WTC11 (cell line): Measurements from ENCODE around the gene RGS6.
"Not testable (repeated sequence)": the region's sequence is repeated elsewhere in the genome, so short reads cannot be mapped to it uniquely, and the experiment has no call there.

Experiments used
- ELF4 ChIP-seq: sonication (generic); formaldehyde crosslinking; IDR thresholded peaks from 2 replicates; pipeline ENCODE4 v1.8.1; 2022; ENCODE audit warnings: low read depth, mild to moderate bottlenecking, moderate library complexity, missing genetic modification reagents
- IRF2 ChIP-seq: sonication (generic); formaldehyde crosslinking; IDR thresholded peaks from 2 replicates; pipeline ENCODE4 v1.8.0; 2022; ENCODE audit warnings: low read depth, missing genetic modification reagents, borderline replicate concordance
- NR2C2 ChIP-seq: sonication (generic); formaldehyde crosslinking; IDR thresholded peaks from 2 replicates; pipeline ENCODE4 v1.8.0; 2022; ENCODE audit warnings: mild to moderate bottlenecking, missing genetic modification reagents
- ZBTB21 ChIP-seq: sonication (generic); formaldehyde crosslinking; IDR thresholded peaks from 2 replicates; pipeline ENCODE4 v1.8.1; 2023; ENCODE audit warnings: mild to moderate bottlenecking, missing genetic modification reagents, borderline replicate concordance
- ZNF317 ChIP-seq: sonication (generic); formaldehyde crosslinking; IDR thresholded peaks from 2 replicates; pipeline ENCODE4 v1.8.1; 2023; ENCODE audit warnings: low read depth, mild to moderate bottlenecking, moderate library complexity, missing genetic modification reagents, borderline replicate concordance
- TF ChIP-seq, protein P1 (sequence below): fragments of 200-600 bp; IDR thresholded peaks from 2 replicates; pipeline ENCODE4 v1.8.0; 2022; ENCODE audit warnings: antibody characterized with exemption
- TF ChIP-seq, protein P2 (sequence below): sonication (generic); formaldehyde crosslinking; conservative IDR thresholded peaks from 2 replicates; pipeline ENCODE4 v1.8.1; 2022; ENCODE audit warnings: mild to moderate bottlenecking, missing genetic modification reagents
- TF ChIP-seq, protein P3 (sequence below): sonication (generic); formaldehyde crosslinking; IDR thresholded peaks from 2 replicates; pipeline ENCODE4 v1.8.1; 2023; ENCODE audit warnings: mild to moderate bottlenecking, missing genetic modification reagents
- TF ChIP-seq, protein P4 (sequence below): sonication (generic); formaldehyde crosslinking; IDR thresholded peaks from 2 replicates; pipeline ENCODE4 v1.8.0; 2022; ENCODE audit warnings: mild to moderate bottlenecking, missing genetic modification reagents

DNA sequence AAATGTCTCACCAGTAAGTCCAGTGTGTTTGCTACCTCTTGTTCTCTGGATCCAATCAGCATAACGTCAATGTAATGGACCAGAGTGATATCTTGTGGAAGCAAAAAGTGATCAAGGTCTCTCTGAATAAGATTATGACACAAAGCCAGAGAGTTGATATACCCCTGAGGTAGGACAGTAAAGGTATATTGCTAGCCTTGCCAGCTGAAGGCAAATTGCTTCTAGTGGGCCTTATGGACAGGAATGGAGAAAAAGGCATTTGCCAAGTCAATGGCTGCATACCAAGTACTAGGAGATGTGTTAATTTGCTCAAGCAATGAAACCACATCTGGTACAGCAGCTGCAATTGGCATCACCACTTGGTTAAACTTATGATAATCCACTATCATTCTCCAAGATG, 7.1 kb downstream of the RGS6 start:
- not testable (repeated sequence) for TF ChIP-seq ZBTB21; ZNF317 (CRISPR knock-in tag); IRF2; ELF4 (CRISPR knock-in tag); NR2C2 (CRISPR knock-in tag)
- TF ChIP-seq, protein P1, sequence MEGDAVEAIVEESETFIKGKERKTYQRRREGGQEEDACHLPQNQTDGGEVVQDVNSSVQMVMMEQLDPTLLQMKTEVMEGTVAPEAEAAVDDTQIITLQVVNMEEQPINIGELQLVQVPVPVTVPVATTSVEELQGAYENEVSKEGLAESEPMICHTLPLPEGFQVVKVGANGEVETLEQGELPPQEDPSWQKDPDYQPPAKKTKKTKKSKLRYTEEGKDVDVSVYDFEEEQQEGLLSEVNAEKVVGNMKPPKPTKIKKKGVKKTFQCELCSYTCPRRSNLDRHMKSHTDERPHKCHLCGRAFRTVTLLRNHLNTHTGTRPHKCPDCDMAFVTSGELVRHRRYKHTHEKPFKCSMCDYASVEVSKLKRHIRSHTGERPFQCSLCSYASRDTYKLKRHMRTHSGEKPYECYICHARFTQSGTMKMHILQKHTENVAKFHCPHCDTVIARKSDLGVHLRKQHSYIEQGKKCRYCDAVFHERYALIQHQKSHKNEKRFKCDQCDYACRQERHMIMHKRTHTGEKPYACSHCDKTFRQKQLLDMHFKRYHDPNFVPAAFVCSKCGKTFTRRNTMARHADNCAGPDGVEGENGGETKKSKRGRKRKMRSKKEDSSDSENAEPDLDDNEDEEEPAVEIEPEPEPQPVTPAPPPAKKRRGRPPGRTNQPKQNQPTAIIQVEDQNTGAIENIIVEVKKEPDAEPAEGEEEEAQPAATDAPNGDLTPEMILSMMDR, result not testable (repeated sequence)
- TF ChIP-seq, protein P2, sequence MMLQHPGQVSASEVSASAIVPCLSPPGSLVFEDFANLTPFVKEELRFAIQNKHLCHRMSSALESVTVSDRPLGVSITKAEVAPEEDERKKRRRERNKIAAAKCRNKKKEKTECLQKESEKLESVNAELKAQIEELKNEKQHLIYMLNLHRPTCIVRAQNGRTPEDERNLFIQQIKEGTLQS, result not testable (repeated sequence)
- TF ChIP-seq, protein P3, sequence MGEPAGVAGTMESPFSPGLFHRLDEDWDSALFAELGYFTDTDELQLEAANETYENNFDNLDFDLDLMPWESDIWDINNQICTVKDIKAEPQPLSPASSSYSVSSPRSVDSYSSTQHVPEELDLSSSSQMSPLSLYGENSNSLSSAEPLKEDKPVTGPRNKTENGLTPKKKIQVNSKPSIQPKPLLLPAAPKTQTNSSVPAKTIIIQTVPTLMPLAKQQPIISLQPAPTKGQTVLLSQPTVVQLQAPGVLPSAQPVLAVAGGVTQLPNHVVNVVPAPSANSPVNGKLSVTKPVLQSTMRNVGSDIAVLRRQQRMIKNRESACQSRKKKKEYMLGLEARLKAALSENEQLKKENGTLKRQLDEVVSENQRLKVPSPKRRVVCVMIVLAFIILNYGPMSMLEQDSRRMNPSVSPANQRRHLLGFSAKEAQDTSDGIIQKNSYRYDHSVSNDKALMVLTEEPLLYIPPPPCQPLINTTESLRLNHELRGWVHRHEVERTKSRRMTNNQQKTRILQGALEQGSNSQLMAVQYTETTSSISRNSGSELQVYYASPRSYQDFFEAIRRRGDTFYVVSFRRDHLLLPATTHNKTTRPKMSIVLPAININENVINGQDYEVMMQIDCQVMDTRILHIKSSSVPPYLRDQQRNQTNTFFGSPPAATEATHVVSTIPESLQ (CRISPR knock-in tag), result not testable (repeated sequence)
- TF ChIP-seq, protein P4, sequence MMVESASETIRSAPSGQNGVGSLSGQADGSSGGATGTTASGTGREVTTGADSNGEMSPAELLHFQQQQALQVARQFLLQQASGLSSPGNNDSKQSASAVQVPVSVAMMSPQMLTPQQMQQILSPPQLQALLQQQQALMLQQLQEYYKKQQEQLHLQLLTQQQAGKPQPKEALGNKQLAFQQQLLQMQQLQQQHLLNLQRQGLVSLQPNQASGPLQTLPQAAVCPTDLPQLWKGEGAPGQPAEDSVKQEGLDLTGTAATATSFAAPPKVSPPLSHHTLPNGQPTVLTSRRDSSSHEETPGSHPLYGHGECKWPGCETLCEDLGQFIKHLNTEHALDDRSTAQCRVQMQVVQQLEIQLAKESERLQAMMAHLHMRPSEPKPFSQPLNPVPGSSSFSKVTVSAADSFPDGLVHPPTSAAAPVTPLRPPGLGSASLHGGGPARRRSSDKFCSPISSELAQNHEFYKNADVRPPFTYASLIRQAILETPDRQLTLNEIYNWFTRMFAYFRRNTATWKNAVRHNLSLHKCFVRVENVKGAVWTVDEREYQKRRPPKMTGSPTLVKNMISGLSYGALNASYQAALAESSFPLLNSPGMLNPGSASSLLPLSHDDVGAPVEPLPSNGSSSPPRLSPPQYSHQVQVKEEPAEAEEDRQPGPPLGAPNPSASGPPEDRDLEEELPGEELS (CRISPR knock-in tag), result not testable (repeated sequence)
